Endothelial cell of umbilical vein (primary cell): ENCODE results near the gene TFCP2. TPM values are rescaled to one million over a fixed set of nuclear protein-coding genes. Genes with fewer than 3 reads are reported as not detected.

ENCODE experiments used
- BruUV-seq: library from RNA; stranded (reverse); fragments of 400-500 nt; replicated peaks from 2 replicates; lab custom pipeline; 2021; lab: Mats Ljungman, UMichigan
- CTCF ChIA-PET: fragments of 300-600, 350-600 bp; sonication (Branson Sonifier 250); formaldehyde crosslinking; loops from one replicate; lab custom pipeline; 2021; ENCODE audit warnings: antibody characterized with exemption, inconsistent platforms; lab: Charles Lee
- POLR2A ChIA-PET: fragments of 300-600, 350-600 bp; sonication (Branson Sonifier 250); formaldehyde crosslinking; loops from one replicate; lab custom pipeline; 2021; ENCODE audit warnings: antibody characterized with exemption, inconsistent platforms; lab: Charles Lee
- DNase-seq: peaks from one replicate; pipeline ENCODE4 v3.0.0-alpha.2; 2011; ENCODE audit warnings: low read depth, low spot score
- FAIRE-seq: peaks from 2 replicates; lab custom pipeline; 2011; peaks lifted over from hg19 to GRCh38; lab: Jason Lieb, UNC
- H2AFZ ChIP-seq: 2 replicates; pipeline ENCODE4 v1.6.0; 2012; ENCODE audit warnings: low read depth, low read length, control low read depth, inconsistent platforms
- H3K27ac ChIP-seq: 2 replicates; pipeline ENCODE4 v1.5.1; 2011; ENCODE audit warnings: low read depth, mild to moderate bottlenecking, control low read depth, low read length, moderate library complexity; ENCODE audit not compliant: insufficient read depth
- H3K27me3 ChIP-seq, 2 experiments: 2 replicates each; pipeline versions ENCODE4 v1.6.0 to v1.6.1; 2011; ENCODE audit warnings: low read length in 2 of 2, mixed read lengths in 1 of 2; ENCODE audit not compliant: control insufficient read depth in 2 of 2, insufficient read depth in 2 of 2
- H3K36me3 ChIP-seq, 2 experiments: 2 replicates in 1 of 2; 3 replicates in 1 of 2; pipeline ENCODE4 v1.5.1; 2011; ENCODE audit warnings: low read length in 2 of 2, mild to moderate bottlenecking in 1 of 2, moderate library complexity in 1 of 2; ENCODE audit not compliant: control insufficient read depth in 2 of 2, insufficient read depth in 2 of 2; ENCODE audit errors: extremely low read depth in 1 of 2
- H3K4me1 ChIP-seq: 3 replicates; pipeline ENCODE4 v1.5.1; 2011; ENCODE audit warnings: mild to moderate bottlenecking, low read length; ENCODE audit not compliant: control insufficient read depth, insufficient read depth; ENCODE audit errors: extremely low read depth
- H3K4me2 ChIP-seq: 2 replicates; pipeline ENCODE4 v1.6.1; 2011; ENCODE audit warnings: low read length, control low read depth, mixed read lengths; ENCODE audit not compliant: insufficient read depth
- H3K4me3 ChIP-seq, 3 experiments: fragments of 200-600 bp in 1 of 3; sonication (generic), shearing (Covaris generic) in 1 of 3; replicated peaks in 1 of 3; 2 replicates each; pipeline ENCODE4 v1.5.1; 2011 to 2016; ENCODE audit warnings: control low read depth in 3 of 3, low read length in 3 of 3, mild to moderate bottlenecking in 2 of 3, inconsistent platforms in 1 of 3, low read depth in 1 of 3, moderate library complexity in 1 of 3; ENCODE audit not compliant: insufficient read depth in 1 of 3
- H3K79me2 ChIP-seq: 2 replicates; pipeline ENCODE4 v1.6.0; 2012; ENCODE audit warnings: low read length, inconsistent platforms; ENCODE audit not compliant: control insufficient read depth, insufficient read depth
- H3K9ac ChIP-seq: replicated peaks from 2 replicates; pipeline ENCODE3; 2011; ENCODE audit warnings: low read length, control low read depth; ENCODE audit not compliant: insufficient read depth; ENCODE audit errors: extremely low read depth
- H3K9me1 ChIP-seq: replicated peaks from 3 replicates; pipeline ENCODE4 v1.6.0; 2011; ENCODE audit warnings: mild to moderate bottlenecking, low read length; ENCODE audit not compliant: control insufficient read depth, insufficient read depth; ENCODE audit errors: extremely low read depth
- H3K9me3 ChIP-seq: replicated peaks from 2 replicates; pipeline ENCODE4 v1.5.1; 2012; ENCODE audit warnings: low read length, inconsistent platforms; ENCODE audit not compliant: control insufficient read depth, insufficient read depth
- H4K20me1 ChIP-seq: replicated peaks from 2 replicates; pipeline ENCODE3; 2011; ENCODE audit warnings: mild to moderate bottlenecking, low read length; ENCODE audit not compliant: control insufficient read depth, insufficient read depth; ENCODE audit errors: extremely low read depth
- CTCF ChIP-seq, 2 donors: IDR thresholded peaks; 1 replicate in 1 of 2; 2 replicates in 1 of 2; pipeline ENCODE4 v1.5.1; 2011; ENCODE audit warnings: low read length in 2 of 2, mild to moderate bottlenecking in 2 of 2, moderate library complexity in 2 of 2, control low read depth in 1 of 2, inconsistent platforms in 1 of 2, low read depth in 1 of 2; ENCODE audit not compliant: insufficient read depth in 1 of 2; ENCODE audit errors: extremely low read depth in 1 of 2
- EZH2 ChIP-seq: IDR thresholded peaks from 2 replicates; pipeline ENCODE4 v1.6.1; 2012; ENCODE audit warnings: borderline replicate concordance, low read depth, mild to moderate bottlenecking, moderate library complexity, low read length, inconsistent platforms; ENCODE audit not compliant: severe bottlenecking
- FOS ChIP-seq: IDR thresholded peaks from 2 replicates; pipeline ENCODE4 v1.6.1; 2011; ENCODE audit warnings: mild to moderate bottlenecking, low read length, moderate library complexity, borderline replicate concordance; ENCODE audit not compliant: insufficient read depth
- JUN ChIP-seq: IDR thresholded peaks from 2 replicates; pipeline ENCODE4 v1.6.1; 2011; ENCODE audit warnings: borderline replicate concordance, low read depth; ENCODE audit not compliant: insufficient read length, insufficient read depth
- MAX ChIP-seq: IDR thresholded peaks from 2 replicates; pipeline ENCODE4 v1.6.1; 2011; ENCODE audit not compliant: insufficient read depth, insufficient read length
- MYC ChIP-seq: IDR thresholded peaks from one replicate; pipeline ENCODE4 v1.6.1; 2011; ENCODE audit warnings: mild to moderate bottlenecking, low read depth, low read length
- POLR2A ChIP-seq: IDR thresholded peaks from 2 replicates; pipeline ENCODE4 v1.6.1; 2012; ENCODE audit warnings: low read depth, mild to moderate bottlenecking, control low read depth, low read length
- POLR2AphosphoS5 ChIP-seq: IDR thresholded peaks from 2 replicates; pipeline ENCODE4 v1.6.1; 2012; ENCODE audit warnings: low read depth, mild to moderate bottlenecking, control low read depth, low read length, moderate library complexity; ENCODE audit not compliant: insufficient read depth
- dilution Hi-C: fragments of 300-500 bp; cut with MboI; formaldehyde crosslinking; loops from one replicate; pipeline ENCODE4 v1.15.0; 2019; ENCODE audit warnings: low sequenced_read_pairs; ENCODE audit not compliant: extremely low pct_ligation_motif_present
- intact Hi-C: fragments of 100-400 bp; cut with micrococcal nuclease; formaldehyde crosslinking; loops from one replicate; pipeline ENCODE4 v1.10.0; 2022
- polyA plus RNA-seq, 4 experiments: library from polyadenylated mRNA; depleted of rRNA in 3 of 4; stranded (reverse) in 3 of 4; unstranded in 1 of 4; fragments of >200 nt; gene quantifications; 2 replicates each; pipeline versions ENCODE4 v1.2.1 to v1.2.3, GENCODE V29; 2011 to 2012; ENCODE audit warnings: missing spikeins in 1 of 4
- total RNA-seq: library from RNA; stranded (reverse); gene quantifications from 2 replicates; pipeline ENCODE4 v1.2.3, GENCODE V29; 2021

TFCP2 gene
- total and polyA plus RNA-seq, 2 donors (not counting 3 experiments of a cell fraction or from before 2014, with no cell fraction given) = 10.2 to 28.6 TPM

- dilution Hi-C loops = no loop called here
- Histone ChIP-seq H3K27me3 (no peaks in the 10 kb centered on the region), H3K9me3 (no peaks in the 10 kb centered on the region), H4K20me1 (no peaks in the 10 kb centered on the region), H3K9ac (no peak overlapping the region), H3K27ac (no peak overlapping the region), H3K9me1 (no peaks in the 10 kb centered on the region), H3K4me3 (no peak overlapping the region), H3K4me1 (no peaks in the 10 kb centered on the region), H3K4me2 (no peak overlapping the region), H2AFZ (no peak overlapping the region), H3K36me3 (peaks cover 15 to 39% of the 10 kb centered on the region in 2 experiments), H3K79me2 (no peaks in the 10 kb centered on the region)
- intact Hi-C loops = no loop called here
- no TSS peak for BruUV-seq
- FAIRE-seq = no peak
- TF ChIP-seq JUN = no peak
- no peak for TF ChIP-seq MYC
- no peak for TF ChIP-seq EZH2
- no peak for TF ChIP-seq CTCF (IDR thresholded peaks at IDR 0.05; ENCODE audit: extremely low read depth in 1 of 2, insufficient read depth in 1 of 2, low read depth in 1 of 2, low read length in 2 of 2)
- TF ChIP-seq POLR2AphosphoS5 = no peak
- TF ChIP-seq FOS = no peak
- no peak for DNase-seq
- ChIA-PET POLR2A (no interaction called here), CTCF (interaction anchor here (0.6 to 0.7 kb wide), 2 partner anchors 274 to 634 kb away, joined by 3 read pairs; no protein-coding TSS in a partner anchor)
Measured at GRCh38 chr12:51067229-51067628, 105.7 kb downstream of the TFCP2 start.

- no TSS peak for BruUV-seq
- ChIA-PET POLR2A (interaction anchor here (0.7 kb wide), 1 partner anchor 11 kb away, joined by 14 read pairs; no protein-coding TSS in a partner anchor), CTCF (no interaction called here)
- no peaks in the 10 kb centered on the region for H3K27me3 ChIP-seq
- H3K36me3 ChIP-seq = peaks cover 24 to 37% of the 10 kb centered on the region in 2 experiments
- no peaks in the 10 kb centered on the region for H3K4me1 ChIP-seq
- H3K4me3 ChIP-seq = no peak overlapping the region
- DNase-seq (no peak), FAIRE-seq (no peak)
- H4K20me1 ChIP-seq = no peaks in the 10 kb centered on the region
- no peak for TF ChIP-seq POLR2A
- TF ChIP-seq CTCF (IDR thresholded peaks at IDR 0.05; ENCODE audit: extremely low read depth in 1 of 2, insufficient read depth in 1 of 2, low read depth in 1 of 2, low read length in 2 of 2) = no peak
- TF ChIP-seq MAX = no peak
- TF ChIP-seq MYC = no peak
- TF ChIP-seq JUN = no peak
- no peak for TF ChIP-seq POLR2AphosphoS5
- no peak for TF ChIP-seq FOS
- H3K4me2 ChIP-seq = no peak overlapping the region
- H2AFZ ChIP-seq = no peak overlapping the region
- no peak overlapping the region for H3K9ac ChIP-seq
- no peaks in the 10 kb centered on the region for H3K79me2 ChIP-seq
- no peaks in the 10 kb centered on the region for H3K9me1 ChIP-seq
- no peak overlapping the region for H3K27ac ChIP-seq
- H3K9me3 ChIP-seq = no peaks in the 10 kb centered on the region
- intact Hi-C loops = no loop called here
- dilution Hi-C loops = no loop called here
Measured at GRCh38 chr12:51065530-51065929, 107.4 kb downstream of the TFCP2 start.
